ENCODE results near the gene BSPH1.

DNA sequence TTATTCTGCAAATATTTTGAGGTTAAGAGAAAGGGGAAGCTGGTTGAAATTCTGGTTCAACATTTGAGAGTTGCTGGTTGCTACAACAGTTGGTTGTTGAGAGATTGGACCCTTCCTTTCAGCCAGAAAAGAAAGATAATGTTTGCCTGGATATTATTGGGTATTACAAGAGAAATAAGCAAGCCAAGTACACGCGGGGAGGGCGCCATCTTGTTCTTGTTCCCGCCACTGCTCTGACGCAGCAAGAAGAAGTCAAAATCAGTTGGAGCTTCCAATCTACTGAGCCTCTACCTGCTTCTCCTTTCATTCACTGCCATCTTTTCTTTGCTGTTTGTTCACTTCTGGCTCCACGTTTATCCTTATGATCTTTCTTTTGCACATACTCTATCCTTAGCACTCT is 18.4 kb downstream of the BSPH1 start:
- TF ChIP-seq EZH2 (IDR thresholded peaks at IDR 0.05), result no peak
- no peak for TF ChIP-seq POLR2AphosphoS5 (IDR thresholded peaks at IDR 0.05; ENCODE audit: borderline replicate concordance, low read depth, low read length)
